Measurements from ENCODE around the gene CNTNAP2. TPM values are rescaled to one million over a fixed set of nuclear protein-coding genes. Genes with fewer than 3 reads are reported as not detected.

CNTNAP2 gene
- total RNA-seq, 1 donor = under 0.01 TPM

- no peak for DNase-seq (ENCODE audit: low read depth)
- H3K4me3 ChIP-seq (ENCODE audit: low read depth, low read length) = no peak overlapping the region
- TF ChIP-seq CTCF (IDR thresholded peaks at IDR 0.05; ENCODE audit: insufficient read depth, low read length) = no peak
Observed at GRCh38 chr7:147060070-147060469, 943.5 kb downstream of the CNTNAP2 start.

- DNase-seq (ENCODE audit: low read depth) = no peak
- TF ChIP-seq CTCF (IDR thresholded peaks at IDR 0.05; ENCODE audit: insufficient read depth, low read length) = no peak
- H3K4me3 ChIP-seq (ENCODE audit: low read depth, low read length) = no peak overlapping the region
Observed at GRCh38 chr7:147062897-147063296, 946.3 kb downstream of the CNTNAP2 start.

GRCh38 chr7:147068842-147069241 lies 952.2 kb downstream of the CNTNAP2 start:
- DNase-seq (ENCODE audit: low read depth) = no peak
- no peak for TF ChIP-seq CTCF (IDR thresholded peaks at IDR 0.05; ENCODE audit: insufficient read depth, low read length)
- H3K4me3 ChIP-seq (ENCODE audit: low read depth, low read length) = no peak overlapping the region

GRCh38 chr7:147069771-147070170 lies 953.2 kb downstream of the CNTNAP2 start:
- no peak for TF ChIP-seq CTCF (IDR thresholded peaks at IDR 0.05; ENCODE audit: insufficient read depth, low read length)
- no peak overlapping the region for H3K4me3 ChIP-seq (ENCODE audit: low read depth, low read length)

GRCh38 chr7:147070886-147071285 lies 954.3 kb downstream of the CNTNAP2 start:
- DNase-seq (ENCODE audit: low read depth) = no peak
- no peak overlapping the region for H3K4me3 ChIP-seq (ENCODE audit: low read depth, low read length)
- no peak for TF ChIP-seq CTCF (IDR thresholded peaks at IDR 0.05; ENCODE audit: insufficient read depth, low read length)

More at GRCh38 chr7:147069771-147070170, 953.2 kb downstream of the CNTNAP2 start:
- no peak for DNase-seq (ENCODE audit: low read depth)

GRCh38 chr7:147071536-147071935 lies 954.9 kb downstream of the CNTNAP2 start:
- no peak for TF ChIP-seq CTCF (IDR thresholded peaks at IDR 0.05; ENCODE audit: insufficient read depth, low read length)
- DNase-seq (ENCODE audit: low read depth) = no peak
- H3K4me3 ChIP-seq (ENCODE audit: low read depth, low read length) = no peak overlapping the region

GRCh38 chr7:147078312-147078711 lies 961.7 kb downstream of the CNTNAP2 start:
- no peak overlapping the region for H3K4me3 ChIP-seq (ENCODE audit: low read depth, low read length)
- no peak for DNase-seq (ENCODE audit: low read depth)
- TF ChIP-seq CTCF (IDR thresholded peaks at IDR 0.05; ENCODE audit: insufficient read depth, low read length) = no peak

Data from fibroblast of the aortic adventitia (primary cell).